Lower leg skin (tissue), 4 donors: Measurements from ENCODE around the gene PRKX. TPM values are rescaled to one million over a fixed set of nuclear protein-coding genes. Genes with fewer than 3 reads are reported as not detected.
"Not testable (repeated sequence)": the region's sequence is repeated elsewhere in the genome, so short reads cannot be mapped to it uniquely, and the experiment has no call there.

Experiments
- DNase-seq, 2 donors: peaks; one replicate each; pipeline ENCODE4 v3.0.0-alpha.2; 2019; ENCODE audit warnings: low spot score in 2 of 2
- H3K4me3 ChIP-seq: fragments of 200-600 bp; sonication (generic); 2 replicates; pipeline ENCODE4 v1.5.1; 2017; ENCODE audit warnings: mild to moderate bottlenecking, low read depth; ENCODE audit not compliant: poor library complexity, severe bottlenecking
- CTCF ChIP-seq, 3 donors: fragments of 450-650 bp; IDR thresholded peaks; one replicate each; pipeline ENCODE4 v1.5.1; 2016; ENCODE audit warnings: antibody characterized with exemption in 3 of 3, mild to moderate bottlenecking in 3 of 3, moderate library complexity in 2 of 3
- POLR2A ChIP-seq, 2 donors: fragments of 450-650 bp; IDR thresholded peaks; one replicate each; pipeline ENCODE4 v1.6.1; 2016 to 2017; ENCODE audit warnings: antibody characterized with exemption in 2 of 2, mild to moderate bottlenecking in 1 of 2, moderate library complexity in 1 of 2
- WGBS, 2 donors: methylation state at CpG; one replicate each; pipeline ENCODE4 v1.1.5; 2018; 5-methylcytosine and 5-hydroxymethylcytosine counted together
- intact Hi-C: fragments of 100-400 bp; cut with DNase I; formaldehyde crosslinking; loops from one replicate; pipeline ENCODE4 v1.15.0; 2023; ENCODE audit warnings: low total_unique reads
- total RNA-seq, 4 donors: library from RNA; depleted of rRNA; stranded (reverse); fragments of >200 nt; gene quantifications; one replicate each; pipeline ENCODE4 v1.1.0, GENCODE V29; 2016

Gene PRKX
- total RNA-seq, 4 donors from 2014 or later, result 21.3 to 29.2 (median 23.9) TPM

- H3K4me3 ChIP-seq, result no peak overlapping the region
- intact Hi-C loops, result no loop called here
- DNase-seq, result no peak
- TF ChIP-seq CTCF (IDR thresholded peaks at IDR 0.05), result no peak
Measured at GRCh38 chrX:3738509-3738908, 25.1 kb upstream of the PRKX start.

- DNase-seq, intact Hi-C loops, H3K4me3 ChIP-seq: not testable (repeated sequence)
- WGBS, 2 donors, result 85 to 91% methylated on average over 11 of the region's 11 CpGs
Measured at GRCh38 chrX:3736536-3736935, 23.1 kb upstream of the PRKX start.

- 67 to 76% methylated on average over 6 of the region's 6 CpGs for WGBS, 2 donors
- DNase-seq, H3K4me3 ChIP-seq, intact Hi-C loops: not testable (repeated sequence)
Measured at GRCh38 chrX:3735891-3736290, 22.4 kb upstream of the PRKX start.

GRCh38 chrX:3734456-3734855, 21.0 kb upstream of the PRKX start:
- H3K4me3 ChIP-seq, result not testable (repeated sequence)
- WGBS, 2 donors, result 85 to 87% methylated on average over 3 to 4 of the region's 4 CpGs

GRCh38 chrX:3733043-3733430, 19.6 kb upstream of the PRKX start:
- no peak overlapping the region for H3K4me3 ChIP-seq
- peak in 1 of 2 donors; percentile 15 for DNase-seq
- 90 to 94% methylated on average over 7 of the region's 7 CpGs for WGBS, 2 donors
- intact Hi-C loops, result no loop called here
- TF ChIP-seq CTCF (IDR thresholded peaks at IDR 0.05) (no peak), POLR2A (IDR thresholded peaks at IDR 0.05) (no peak)

More at GRCh38 chrX:3734456-3734855, 21.0 kb upstream of the PRKX start:
- intact Hi-C loops, result not testable (repeated sequence)
- peak in 1 of 2 donors; percentile 40 for DNase-seq

GRCh38 chrX:3732326-3733042, 19.0 kb upstream of the PRKX start:
- DNase-seq, result peak in 1 of 2 donors; percentile 43
- H3K4me3 ChIP-seq, intact Hi-C loops: not testable (repeated sequence)
- 72 to 84% methylated on average over 15 of the region's 15 CpGs for WGBS, 2 donors

- 67% methylated on average over 9 of the region's 9 CpGs for WGBS, 2 donors
- DNase-seq, result no peak
- H3K4me3 ChIP-seq, result no peak overlapping the region
- TF ChIP-seq CTCF (IDR thresholded peaks at IDR 0.05) (no peak), POLR2A (IDR thresholded peaks at IDR 0.05) (no peak)
- intact Hi-C loops, result no loop called here
Measured at GRCh38 chrX:3728454-3728853, 15.0 kb upstream of the PRKX start.

GRCh38 chrX:3723460-3723859, 10.0 kb upstream of the PRKX start:
- WGBS, 2 donors, result 86% methylated on average over 9 of the region's 9 CpGs
- H3K4me3 ChIP-seq, DNase-seq, intact Hi-C loops: not testable (repeated sequence)
